ENCODE data around the gene SMKR1. TPM values are rescaled to one million over a fixed set of nuclear protein-coding genes. Genes with fewer than 3 reads are reported as not detected.

Gene SMKR1
- total and polyA plus RNA-seq, 7 donors, result 0.22 to 0.74 (median 0.25) TPM; not detected in 4

GRCh38 chr7:129525225-129525862, 23.0 kb downstream of the SMKR1 start:
- Histone ChIP-seq H3K27me3 (ENCODE audit: insufficient read depth in 3 of 3, low read length in 2 of 3) (peaks cover 0 to 5% (median 2%) of the 10 kb centered on the region in 3 donors), H3K9me3 (no peaks in the 10 kb centered on the region), H3K27ac (no peak overlapping the region), H3K36me3 (ENCODE audit: insufficient read depth in 1 of 2, low read depth in 1 of 2) (no peaks in the 10 kb centered on the region), H3K4me3 (no peak overlapping the region), H3K4me1 (no peaks in the 10 kb centered on the region)
- DNase-seq (no peak), ATAC-seq (no peak)
- intact Hi-C loops (cut with DNase I), result no loop called here
- TF ChIP-seq CTCF (IDR thresholded peaks at IDR 0.05), result no peak
- WGBS, 3 donors, result 68 to 84% (median 81%) methylated on average over 9 of the region's 9 CpGs

GRCh38 chr7:129529643-129530042, 27.3 kb downstream of the SMKR1 start:
- Histone ChIP-seq H3K9me3 (no peaks in the 10 kb centered on the region), H3K27ac (no peak overlapping the region), H3K27me3 (ENCODE audit: insufficient read depth in 3 of 3, low read length in 2 of 3) (peaks cover 0 to 2% (median 0%) of the 10 kb centered on the region in 3 donors), H3K4me1 (no peaks in the 10 kb centered on the region), H3K4me3 (no peak overlapping the region), H3K36me3 (ENCODE audit: insufficient read depth in 1 of 2, low read depth in 1 of 2) (no peaks in the 10 kb centered on the region)
- no peak for ATAC-seq
- intact Hi-C loops (cut with DNase I), result no loop called here
- 85 to 90% (median 87%) methylated on average over 4 of the region's 4 CpGs for WGBS, 3 donors
- no peak for DNase-seq
- no peak for TF ChIP-seq CTCF (IDR thresholded peaks at IDR 0.05)

- intact Hi-C loops (cut with DNase I), result no loop called here
- ATAC-seq (no peak), DNase-seq (no peak)
- Histone ChIP-seq H3K27ac (no peak overlapping the region), H3K36me3 (ENCODE audit: insufficient read depth in 1 of 2, low read depth in 1 of 2) (no peaks in the 10 kb centered on the region), H3K4me3 (no peak overlapping the region), H3K27me3 (ENCODE audit: insufficient read depth in 3 of 3, low read length in 2 of 3) (no peaks in the 10 kb centered on the region), H3K9me3 (no peaks in the 10 kb centered on the region), H3K4me1 (no peaks in the 10 kb centered on the region)
- TF ChIP-seq CTCF (IDR thresholded peaks at IDR 0.05), result no peak
- 70 to 75% (median 73%) methylated on average over 5 of the region's 5 CpGs for WGBS, 3 donors
These were observed 28.6 kb downstream of the SMKR1 start for GRCh38 chr7:129530795-129531391.

DNA sequence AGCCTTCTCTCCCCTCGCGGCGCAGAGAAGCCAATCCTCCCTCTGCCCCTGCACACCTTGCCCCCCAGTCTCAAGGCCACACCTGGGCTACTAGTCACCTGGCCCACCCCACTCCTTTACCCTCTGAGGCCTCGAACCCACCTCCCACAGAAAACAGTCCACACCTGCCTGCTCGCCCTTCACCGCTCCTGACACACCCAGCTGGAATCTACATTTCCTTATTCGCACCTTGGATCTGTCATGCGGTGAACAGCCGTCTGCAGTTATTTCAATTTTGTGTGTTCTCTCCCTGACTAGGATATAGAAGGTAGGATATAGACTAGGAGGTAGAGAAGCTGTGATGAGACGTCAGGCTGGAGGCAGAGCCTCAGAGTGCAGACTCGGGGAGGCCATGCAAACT, 29.4 kb downstream of the SMKR1 start:
- H3K4me1 ChIP-seq, result no peaks in the 10 kb centered on the region
- 84 to 86% (median 85%) methylated on average over 11 of the region's 11 CpGs for WGBS, 3 donors
- no peak for TF ChIP-seq CTCF (IDR thresholded peaks at IDR 0.05)
- no peak overlapping the region for H3K4me3 ChIP-seq
- no peak for ATAC-seq
- H3K36me3 ChIP-seq (ENCODE audit: insufficient read depth in 1 of 2, low read depth in 1 of 2), result no peaks in the 10 kb centered on the region
- intact Hi-C loops (cut with DNase I), result no loop called here
- no peak for DNase-seq
- H3K27me3 ChIP-seq (ENCODE audit: insufficient read depth in 3 of 3, low read length in 2 of 3), result no peaks in the 10 kb centered on the region
- H3K27ac ChIP-seq, result no peak overlapping the region
- no peaks in the 10 kb centered on the region for H3K9me3 ChIP-seq

All from psoas muscle (tissue), 8 donors.